GM12892 (cell line): Measurements from ENCODE around the gene CDH13.

Experiments used
- DNase-seq: peaks from one replicate; pipeline ENCODE4 v3.0.0; 2011; ENCODE audit not compliant: insufficient read length
- FAIRE-seq: peaks from 2 replicates; lab custom pipeline; 2011; peaks lifted over from hg19 to GRCh38; lab: Jason Lieb, UNC
- POLR2A ChIP-seq: IDR thresholded peaks from 2 replicates; pipeline ENCODE4 v1.6.1; 2011; ENCODE audit warnings: low read depth, low read length, control low read depth
- POLR2AphosphoS5 ChIP-seq: IDR thresholded peaks from 2 replicates; pipeline ENCODE4 v1.6.1; 2011; ENCODE audit warnings: low read depth, low read length, control low read depth
- TAF1 ChIP-seq: IDR thresholded peaks from 2 replicates; pipeline ENCODE4 v1.6.1; 2011; ENCODE audit warnings: low read depth, mild to moderate bottlenecking, control low read depth, low read length, borderline replicate concordance

CDH13 gene

DNA sequence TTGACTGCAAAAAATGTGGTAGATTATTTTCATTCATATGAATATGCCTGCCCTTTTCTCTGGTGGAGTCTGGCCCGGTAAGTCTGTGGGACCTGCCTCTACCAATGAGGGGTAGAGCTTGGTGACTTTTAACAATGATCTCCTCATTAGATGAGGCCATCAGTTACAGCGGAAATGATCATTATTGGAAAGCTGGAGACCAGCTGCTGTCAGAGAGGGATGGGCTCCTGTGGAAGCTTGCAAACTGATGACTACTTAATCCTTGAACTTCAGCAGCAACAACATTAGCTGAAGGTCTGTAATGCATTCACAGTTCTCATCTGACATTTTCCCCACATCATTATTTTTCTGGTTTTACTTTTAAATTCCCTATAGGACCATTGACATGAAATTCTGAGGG is 194.1 kb downstream of the CDH13 start:
- no peak for FAIRE-seq
- DNase-seq, result no peak
- TF ChIP-seq TAF1 (no peak), POLR2A (no peak), POLR2AphosphoS5 (no peak)

DNA sequence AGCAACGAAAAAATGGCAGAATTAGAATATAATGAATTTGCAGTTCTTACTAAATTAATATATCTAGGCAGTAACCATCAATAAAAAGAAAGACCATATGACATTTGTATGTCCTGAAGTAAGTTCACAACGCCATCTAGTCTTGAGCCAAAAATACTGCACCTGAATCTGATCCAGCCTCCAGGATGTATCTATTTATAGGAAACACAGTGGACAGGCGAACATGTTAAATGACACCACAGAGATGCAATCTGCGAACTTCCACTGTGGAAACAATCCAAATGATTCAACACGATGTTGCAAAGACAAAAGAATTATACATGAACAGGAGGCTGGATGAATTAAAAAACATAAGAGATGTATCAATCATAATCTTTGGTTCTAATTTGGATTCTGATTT is 197.6 kb downstream of the CDH13 start:
- DNase-seq (no peak), FAIRE-seq (no peak)
- no peak for TF ChIP-seq TAF1
- no peak for TF ChIP-seq POLR2A
- no peak for TF ChIP-seq POLR2AphosphoS5

DNA sequence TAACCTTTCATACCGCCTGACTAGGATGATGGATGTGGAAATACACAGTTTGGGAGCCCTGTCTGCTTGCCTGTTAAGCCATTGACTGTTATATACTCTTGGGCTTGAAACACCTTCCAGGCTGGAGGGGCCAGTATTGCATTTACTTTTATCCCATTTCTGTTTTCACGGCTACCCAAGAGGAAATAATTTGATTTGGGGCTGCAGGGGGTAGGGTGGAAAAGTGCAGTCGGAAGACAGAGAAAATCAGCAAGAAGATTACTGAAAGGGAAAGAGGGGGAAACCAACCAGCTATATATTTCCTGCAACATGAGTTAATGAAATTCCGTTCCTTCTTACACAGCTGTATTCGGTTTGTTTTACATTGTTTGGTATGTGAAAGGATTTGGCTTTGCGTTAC is 202.5 kb downstream of the CDH13 start:
- DNase-seq (no peak), FAIRE-seq (no peak)
- TF ChIP-seq POLR2AphosphoS5, result no peak
- TF ChIP-seq POLR2A, result no peak
- no peak for TF ChIP-seq TAF1

DNA sequence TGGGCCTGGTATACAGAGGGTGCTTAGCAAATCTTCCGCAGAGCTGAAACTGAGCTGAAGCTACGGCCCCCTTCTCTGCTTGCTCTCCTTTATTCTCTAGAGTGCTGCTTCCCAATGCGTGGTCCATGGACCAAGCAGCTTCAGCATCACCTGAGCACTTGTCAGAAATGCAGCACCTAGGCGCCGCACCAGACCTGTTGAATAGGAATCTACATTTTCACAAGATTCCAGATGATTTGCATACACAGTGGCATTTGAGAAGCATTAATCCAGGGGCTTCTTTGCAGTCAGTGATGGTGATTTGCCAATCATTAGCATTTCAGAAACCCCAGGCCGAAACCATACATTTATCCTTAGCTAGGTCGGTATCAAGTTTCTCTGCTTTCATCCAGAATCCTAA is 204.2 kb downstream of the CDH13 start:
- FAIRE-seq (no peak), DNase-seq (no peak)
- TF ChIP-seq POLR2A, result no peak

DNA sequence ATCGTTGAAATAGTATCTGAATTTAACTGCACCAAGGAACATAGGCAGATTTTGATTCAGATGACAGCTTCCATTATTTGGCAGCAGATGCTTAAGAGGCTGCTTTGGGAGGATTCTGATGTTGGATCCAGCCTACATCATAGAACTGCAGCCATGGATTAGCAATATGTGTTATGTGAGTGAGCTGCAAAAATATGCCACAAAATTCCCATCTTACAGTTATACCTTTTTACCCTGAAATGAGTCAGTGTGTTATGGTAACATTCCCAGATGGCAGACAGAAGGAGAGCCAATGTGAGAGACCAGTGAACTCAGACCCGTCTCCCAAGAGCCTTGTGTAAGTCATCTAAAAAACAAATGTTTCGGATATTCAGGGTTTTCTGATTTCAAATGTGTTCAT is 206.1 kb downstream of the CDH13 start:
- FAIRE-seq (no peak), DNase-seq (no peak)
- no peak for TF ChIP-seq TAF1
- TF ChIP-seq POLR2AphosphoS5, result no peak
- TF ChIP-seq POLR2A, result no peak

DNA sequence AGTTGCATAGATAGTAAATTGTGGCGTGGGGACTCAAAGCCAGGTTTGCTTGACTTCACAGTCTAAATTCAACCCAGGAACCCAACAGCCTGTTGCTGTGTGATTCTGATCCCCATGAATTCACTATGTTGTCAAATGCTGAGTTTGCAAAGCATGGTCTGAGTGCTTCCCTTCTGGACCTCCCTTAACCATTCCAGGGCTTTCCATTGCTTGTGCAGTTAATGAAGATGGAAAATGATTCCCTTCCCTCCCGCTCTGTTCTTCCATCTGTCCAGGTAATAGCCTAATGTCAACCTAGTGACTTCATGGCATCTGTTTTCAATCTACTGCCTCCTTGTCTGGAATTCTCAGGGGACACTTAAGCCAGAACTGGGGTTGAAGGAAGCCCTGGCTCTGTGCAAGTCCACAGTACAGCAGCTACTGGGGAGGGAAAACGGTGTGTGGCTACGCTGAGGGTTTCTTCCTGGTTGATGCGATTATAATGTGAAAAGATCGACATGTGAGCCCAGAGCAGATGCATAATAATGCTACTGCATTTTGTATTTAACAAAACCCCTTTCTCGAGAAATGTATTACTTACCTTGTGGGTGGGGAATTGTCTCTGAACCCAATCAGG is 206.7 kb downstream of the CDH13 start:
- FAIRE-seq (no peak), DNase-seq (no peak)
- TF ChIP-seq TAF1, result no peak
- TF ChIP-seq POLR2AphosphoS5, result no peak
- TF ChIP-seq POLR2A, result no peak

DNA sequence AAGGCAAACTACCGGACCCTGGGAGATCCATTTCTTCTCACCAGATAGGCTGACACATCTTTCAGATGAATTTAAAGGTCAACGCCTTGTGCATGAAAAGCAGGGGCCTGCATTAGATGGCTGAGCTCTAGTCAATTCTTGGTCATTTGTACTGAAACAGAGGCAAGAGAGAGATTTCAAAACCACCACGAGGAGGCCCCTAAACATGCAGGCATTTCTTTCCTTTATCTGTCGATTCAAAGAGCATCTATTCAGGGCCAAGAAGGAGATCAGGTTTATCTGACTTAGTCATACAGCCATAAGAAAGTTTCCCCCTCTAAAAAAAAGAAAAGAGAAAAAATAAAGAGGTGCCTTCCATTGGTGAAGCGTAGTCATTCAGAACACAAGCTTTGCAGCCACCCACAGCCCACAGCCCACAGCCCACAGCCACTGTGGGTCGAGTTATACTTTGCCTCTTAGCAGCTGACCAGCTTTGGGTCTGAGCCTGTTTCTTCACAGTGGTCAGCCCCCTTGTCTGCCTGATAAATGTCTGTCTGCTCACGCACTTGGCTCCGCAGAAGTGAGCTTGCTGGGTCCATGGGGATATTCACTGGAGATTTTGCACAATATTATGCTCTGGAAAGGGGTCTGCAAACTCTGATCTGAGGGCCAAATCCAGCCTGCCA is 207.5 kb downstream of the CDH13 start:
- FAIRE-seq, result no peak

GRCh38 chr16:82835487-82836155 is 208.9 kb downstream of the CDH13 start:
- TF ChIP-seq TAF1 (no peak), POLR2A (no peak), POLR2AphosphoS5 (no peak)
- FAIRE-seq, result no peak
- DNase-seq, result no peak

More for the DNA sequence above, 207.5 kb downstream of the CDH13 start:
- no peak for DNase-seq
- no peak for TF ChIP-seq POLR2AphosphoS5
- no peak for TF ChIP-seq POLR2A
- TF ChIP-seq TAF1, result no peak

DNA sequence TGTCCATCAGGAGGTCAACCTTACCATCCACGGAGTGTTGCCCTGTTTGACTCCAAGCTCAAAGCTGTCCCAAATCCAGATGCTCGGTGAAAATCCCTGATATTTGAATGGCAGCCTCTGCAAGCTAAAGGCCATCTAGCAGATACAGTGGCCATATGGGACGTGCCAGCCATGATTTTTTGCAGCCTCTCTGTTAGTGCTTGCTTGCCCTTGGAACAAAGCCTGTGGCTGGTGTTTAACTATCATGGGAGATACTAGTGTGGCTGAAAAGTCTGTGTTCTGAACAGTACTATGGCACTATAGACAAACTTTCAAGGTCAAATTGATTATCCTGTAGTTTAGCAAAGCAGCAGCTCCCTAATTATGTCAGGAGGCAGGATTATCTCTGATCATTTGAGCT is 214.3 kb downstream of the CDH13 start:
- no peak for FAIRE-seq
- TF ChIP-seq POLR2A (no peak), POLR2AphosphoS5 (no peak), TAF1 (no peak)

GRCh38 chr16:82843606-82844271 is 217.0 kb downstream of the CDH13 start:
- FAIRE-seq (no peak), DNase-seq (no peak)
- TF ChIP-seq POLR2AphosphoS5 (no peak), POLR2A (no peak), TAF1 (no peak)

More for the DNA sequence above, 214.3 kb downstream of the CDH13 start:
- no peak for DNase-seq

- FAIRE-seq, result no peak
- TF ChIP-seq TAF1 (no peak), POLR2AphosphoS5 (no peak), POLR2A (no peak)
- DNase-seq, result no peak
Measured at GRCh38 chr16:82845116-82845515, 218.3 kb downstream of the CDH13 start.
